GM23338 (cell line): ENCODE data around the gene ABCA1. TPM values are rescaled to one million over a fixed set of nuclear protein-coding genes. Genes with fewer than 3 reads are reported as not detected.
"Not testable (repeated sequence)": the region's sequence is repeated elsewhere in the genome, so short reads cannot be mapped to it uniquely, and the experiment has no call there.

Experiments used
- ATAC-seq: fragments of 200-7000 bp; cut with Tn5 transposase; 3 replicates; pipeline ENCODE4 v1.9.1; 2020
- DNase-seq: peaks from one replicate; pipeline ENCODE4 v3.0.0-alpha.2; 2015; ENCODE audit warnings: low spot score
- H2AFZ ChIP-seq: fragments of 200-600 bp; sonication (generic); 2 replicates; pipeline ENCODE4 v1.8.0; 2016; ENCODE audit warnings: antibody characterized with exemption, mild to moderate bottlenecking, moderate library complexity
- H3F3A ChIP-seq: fragments of 200-600 bp; sonication (generic); replicated peaks from 2 replicates; pipeline ENCODE4 v1.8.0; 2017; ENCODE audit warnings: antibody characterized with exemption, mixed run types, low read depth
- H3K27ac ChIP-seq: fragments of 200-600 bp; sonication (generic); 2 replicates; pipeline ENCODE4 v1.6.1; 2016; ENCODE audit warnings: low read depth
- H3K27me3 ChIP-seq: fragments of 200-600 bp; sonication (generic); 2 replicates; pipeline ENCODE4 v1.8.0; 2016; ENCODE audit warnings: mild to moderate bottlenecking, mixed run types, moderate library complexity; ENCODE audit not compliant: insufficient read depth
- H3K36me3 ChIP-seq: fragments of 200-600 bp; sonication (generic); 2 replicates; pipeline ENCODE4 v1.8.0; 2016; ENCODE audit warnings: mild to moderate bottlenecking; ENCODE audit not compliant: insufficient read depth
- H3K4me1 ChIP-seq: fragments of 200-600 bp; sonication (generic); 2 replicates; pipeline ENCODE4 v1.8.0; 2016; ENCODE audit warnings: mild to moderate bottlenecking, moderate library complexity; ENCODE audit not compliant: insufficient read depth
- H3K4me2 ChIP-seq: fragments of 200-600 bp; sonication (generic); 2 replicates; pipeline ENCODE4 v1.7.1; 2017; ENCODE audit warnings: mixed run types
- H3K4me3 ChIP-seq: fragments of 200-600 bp; sonication (generic); 2 replicates; pipeline ENCODE4 v1.6.1; 2016; ENCODE audit warnings: mixed run types
- H3K79me2 ChIP-seq: fragments of 200-600 bp; sonication (generic); replicated peaks from 2 replicates; pipeline ENCODE4 v1.8.0; 2017; ENCODE audit warnings: mild to moderate bottlenecking; ENCODE audit not compliant: insufficient read depth
- H3K9me2 ChIP-seq: fragments of 200-600 bp; sonication (generic); 2 replicates; pipeline ENCODE4 v1.8.0; 2017; ENCODE audit not compliant: insufficient read depth
- H4K20me1 ChIP-seq: fragments of 200-600 bp; sonication (generic); replicated peaks from 2 replicates; pipeline ENCODE4 v1.8.0; 2017; ENCODE audit warnings: mild to moderate bottlenecking; ENCODE audit not compliant: insufficient read depth
- H3K27ac Mint-ChIP-seq: 2 replicates; pipeline ENCODE4 v1.8.0; 2020; ENCODE audit warnings: inconsistent platforms, mild to moderate bottlenecking, moderate library complexity, mixed read lengths
- H3K27me3 Mint-ChIP-seq: 3 replicates; pipeline ENCODE4 v1.8.0; 2022; ENCODE audit warnings: low read depth, mild to moderate bottlenecking, moderate library complexity, mixed read lengths, inconsistent platforms; ENCODE audit not compliant: insufficient read depth, poor library complexity
- H3K36me3 Mint-ChIP-seq: 3 replicates; pipeline ENCODE4 v1.8.0; 2021; ENCODE audit warnings: low read depth, mild to moderate bottlenecking, inconsistent platforms, moderate library complexity, mixed read lengths
- H3K4me1 Mint-ChIP-seq: 3 replicates; pipeline ENCODE4 v1.8.0; 2020; ENCODE audit warnings: mild to moderate bottlenecking, inconsistent platforms, mixed read lengths
- H3K4me3 Mint-ChIP-seq: 3 replicates; pipeline ENCODE4 v1.8.0; 2021; ENCODE audit warnings: moderate library complexity, mild to moderate bottlenecking, inconsistent platforms, mixed read lengths
- H3K9me3 Mint-ChIP-seq: 3 replicates; pipeline ENCODE4 v1.8.0; 2020; ENCODE audit warnings: moderate library complexity, mild to moderate bottlenecking, inconsistent platforms, mixed read lengths
- CREB1 ChIP-seq: fragments of 250-450 bp; sonication (Bioruptor Pico); IDR thresholded peaks from 2 replicates; pipeline ENCODE4 v1.5.0; 2020; ENCODE audit warnings: low read depth, mild to moderate bottlenecking, moderate library complexity
- CTCF ChIP-seq, 2 experiments: fragments of 200-600 bp in 1 of 2; sonication (generic) in 1 of 2; conservative IDR thresholded peaks; 2 replicates each; pipeline versions ENCODE4 v1.5.1 to v1.6.1; 2016 to 2017; ENCODE audit warnings: antibody characterized with exemption in 2 of 2, low read depth in 2 of 2, mild to moderate bottlenecking in 2 of 2, moderate library complexity in 1 of 2
- ETS1 ChIP-seq: IDR thresholded peaks from 2 replicates; pipeline ENCODE4 v1.6.1; 2016; ENCODE audit warnings: antibody characterized with exemption
- NANOG ChIP-seq: IDR thresholded peaks from 2 replicates; pipeline ENCODE4 v1.6.1; 2016; ENCODE audit warnings: antibody characterized with exemption, borderline replicate concordance
- POLR2AphosphoS5 ChIP-seq: IDR thresholded peaks from 2 replicates; pipeline ENCODE4 v1.6.1; 2016; ENCODE audit warnings: antibody characterized with exemption, low read depth
- STAT1 ChIP-seq: IDR thresholded peaks from one replicate; pipeline ENCODE4 v1.6.1; 2016; ENCODE audit warnings: antibody characterized with exemption; ENCODE audit not compliant: unreplicated experiment
- ZNF114 ChIP-seq: fragments of 250-450 bp; sonication (Bioruptor Pico); IDR thresholded peaks from 2 replicates; pipeline ENCODE4 v1.5.0; 2020; ENCODE audit warnings: mild to moderate bottlenecking, moderate library complexity
- ZNF331 ChIP-seq: fragments of 250-450 bp; sonication (Bioruptor Pico); IDR thresholded peaks from 2 replicates; pipeline ENCODE4 v1.5.0; 2020; ENCODE audit warnings: low read depth, mild to moderate bottlenecking, moderate library complexity
- ZNF462 ChIP-seq: fragments of 250-450 bp; sonication (Bioruptor Pico); IDR thresholded peaks from 2 replicates; pipeline ENCODE4 v1.5.0; 2020; ENCODE audit warnings: mild to moderate bottlenecking, moderate library complexity
- polyA plus RNA-seq: library from polyadenylated mRNA; unstranded; fragments of >200 nt; fragmentation: Nextera tagmentation; extraction: Ambion mirVana; gene quantifications from 2 replicates; pipeline ENCODE4 v1.2.1, GENCODE V29; 2016
- total RNA-seq: library from RNA; depleted of rRNA; stranded (reverse); fragments of >200 nt; shearing (Covaris generic); gene quantifications from 2 replicates; pipeline ENCODE4 v1.2.3, GENCODE V29; 2014

The ABCA1 gene
- total and polyA plus RNA-seq, 2 experiments from 2014 or later = 1.4 to 2.8 TPM

GRCh38 chr9:104769029-104769428, 158.9 kb downstream of the ABCA1 start:
- not testable (repeated sequence) for H3K36me3 ChIP-seq, H3F3A ChIP-seq, DNase-seq, H3K4me3 ChIP-seq, H3K27ac Mint-ChIP-seq, H4K20me1 ChIP-seq, H3K27ac ChIP-seq, H3K4me1 Mint-ChIP-seq, H3K9me2 ChIP-seq, H3K79me2 ChIP-seq, H3K36me3 Mint-ChIP-seq, H3K4me2 ChIP-seq, H3K4me3 Mint-ChIP-seq, ATAC-seq, H3K27me3 Mint-ChIP-seq, H3K4me1 ChIP-seq, H3K9me3 Mint-ChIP-seq, H2AFZ ChIP-seq, H3K27me3 ChIP-seq

- H3K9me3 Mint-ChIP-seq = 0 out of 3 replicates have a peak, but pooled peaks cover 4% of the 10 kb centered on the region
- no peak overlapping the region for H3K4me3 Mint-ChIP-seq
- no peaks in the 10 kb centered on the region for H3F3A ChIP-seq
- no peaks in the 10 kb centered on the region for H4K20me1 ChIP-seq
- no peaks in the 10 kb centered on the region for H3K4me1 Mint-ChIP-seq
- H3K36me3 ChIP-seq = no peaks in the 10 kb centered on the region
- no peaks in the 10 kb centered on the region for H3K36me3 Mint-ChIP-seq
- H3K79me2 ChIP-seq = no peaks in the 10 kb centered on the region
- peaks cover 12% of the 10 kb centered on the region for H3K27me3 Mint-ChIP-seq
- no peak for ATAC-seq
- no peaks in the 10 kb centered on the region for H3K4me1 ChIP-seq
- peaks cover 16% of the 10 kb centered on the region for H3K27me3 ChIP-seq
- H3K27ac ChIP-seq = no peak overlapping the region
- H3K27ac Mint-ChIP-seq = no peak overlapping the region
- H3K4me2 ChIP-seq = no peak overlapping the region
- H3K4me3 ChIP-seq = no peak overlapping the region
- TF ChIP-seq NANOG (no peak), ZNF331 (no peak), CTCF (conservative IDR thresholded peaks at IDR 0.05; ENCODE audit: low read depth in 2 of 2) (no peak), CREB1 (CRISPR knock-in tag) (no peak)
- no peak overlapping the region for H2AFZ ChIP-seq
- no peaks in the 10 kb centered on the region for H3K9me2 ChIP-seq
- no peak for DNase-seq
These were observed 160.4 kb downstream of the ABCA1 start for GRCh38 chr9:104767507-104767906.

- H3K27me3 Mint-ChIP-seq = peaks cover 12% of the 10 kb centered on the region
- H3K27ac Mint-ChIP-seq = no peak overlapping the region
- TF ChIP-seq ZNF331 = no peak
- TF ChIP-seq STAT1 = no peak
- no peak for TF ChIP-seq ZNF114 (CRISPR knock-in tag)
- TF ChIP-seq ETS1 = no peak
- no peak for TF ChIP-seq POLR2AphosphoS5
- no peak for TF ChIP-seq ZNF462
- no peak for TF ChIP-seq NANOG
These were observed 161.9 kb downstream of the ABCA1 start for GRCh38 chr9:104766025-104766424.

More at GRCh38 chr9:104766025-104766424, 161.9 kb downstream of the ABCA1 start:
- no peaks in the 10 kb centered on the region for H3K36me3 Mint-ChIP-seq
- H3K36me3 ChIP-seq = no peaks in the 10 kb centered on the region
- H4K20me1 ChIP-seq = no peaks in the 10 kb centered on the region
- H3K9me2 ChIP-seq = no peaks in the 10 kb centered on the region
- H3K4me2 ChIP-seq = no peak overlapping the region
- H3K9me3 Mint-ChIP-seq = 0 out of 3 replicates have a peak, but pooled peaks cover 4% of the 10 kb centered on the region
- peaks cover 16% of the 10 kb centered on the region for H3K27me3 ChIP-seq
- ATAC-seq (no peak), DNase-seq (no peak)
- H2AFZ ChIP-seq = no peak overlapping the region
- H3K79me2 ChIP-seq = no peaks in the 10 kb centered on the region
- no peak overlapping the region for H3K4me3 Mint-ChIP-seq
- H3F3A ChIP-seq = no peaks in the 10 kb centered on the region
- no peak overlapping the region for H3K4me3 ChIP-seq
- H3K27ac ChIP-seq = no peak overlapping the region
- H3K4me1 ChIP-seq = no peaks in the 10 kb centered on the region
- H3K4me1 Mint-ChIP-seq = no peaks in the 10 kb centered on the region
